ENCODE measurements around the gene GTF2A1L. TPM values are rescaled to one million over a fixed set of nuclear protein-coding genes. Genes with fewer than 3 reads are reported as not detected.

GTF2A1L gene
- total RNA-seq, 1 donor from 2014 or later: not detected

DNA sequence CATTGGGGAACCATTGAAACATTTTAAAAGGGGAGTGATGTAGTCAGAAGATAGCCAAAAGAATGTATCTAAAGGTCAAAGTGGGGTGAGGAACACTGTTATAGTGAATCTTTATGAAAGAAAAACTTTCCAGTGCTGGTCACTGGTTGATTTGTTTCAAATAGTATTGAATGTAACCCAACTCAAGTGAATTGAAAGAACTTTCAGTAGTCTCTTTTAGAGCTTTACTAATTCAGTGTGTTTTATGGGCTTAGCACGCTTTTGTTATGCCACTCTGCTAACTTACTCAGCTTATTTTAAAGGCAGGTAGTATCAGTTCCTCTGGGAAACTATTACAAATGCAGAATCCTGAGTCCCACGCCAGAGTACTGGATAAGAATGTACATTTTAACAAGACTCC is 57.3 kb downstream of the GTF2A1L start:
- DNase-seq: no peak
- Histone ChIP-seq H3K27me3 (no peaks in the 10 kb centered on the region), H3K9me3 (no peaks in the 10 kb centered on the region), H3K4me1 (no peaks in the 10 kb centered on the region), H3K36me3 (no peaks in the 10 kb centered on the region), H3K27ac (no peak overlapping the region), H3K4me3 (no peak overlapping the region)
- no peak for ATAC-seq
- intact Hi-C loops (cut with DNase I): no loop called here
- TF ChIP-seq, protein P1, sequence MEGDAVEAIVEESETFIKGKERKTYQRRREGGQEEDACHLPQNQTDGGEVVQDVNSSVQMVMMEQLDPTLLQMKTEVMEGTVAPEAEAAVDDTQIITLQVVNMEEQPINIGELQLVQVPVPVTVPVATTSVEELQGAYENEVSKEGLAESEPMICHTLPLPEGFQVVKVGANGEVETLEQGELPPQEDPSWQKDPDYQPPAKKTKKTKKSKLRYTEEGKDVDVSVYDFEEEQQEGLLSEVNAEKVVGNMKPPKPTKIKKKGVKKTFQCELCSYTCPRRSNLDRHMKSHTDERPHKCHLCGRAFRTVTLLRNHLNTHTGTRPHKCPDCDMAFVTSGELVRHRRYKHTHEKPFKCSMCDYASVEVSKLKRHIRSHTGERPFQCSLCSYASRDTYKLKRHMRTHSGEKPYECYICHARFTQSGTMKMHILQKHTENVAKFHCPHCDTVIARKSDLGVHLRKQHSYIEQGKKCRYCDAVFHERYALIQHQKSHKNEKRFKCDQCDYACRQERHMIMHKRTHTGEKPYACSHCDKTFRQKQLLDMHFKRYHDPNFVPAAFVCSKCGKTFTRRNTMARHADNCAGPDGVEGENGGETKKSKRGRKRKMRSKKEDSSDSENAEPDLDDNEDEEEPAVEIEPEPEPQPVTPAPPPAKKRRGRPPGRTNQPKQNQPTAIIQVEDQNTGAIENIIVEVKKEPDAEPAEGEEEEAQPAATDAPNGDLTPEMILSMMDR (IDR thresholded peaks at IDR 0.05): no peak

DNA sequence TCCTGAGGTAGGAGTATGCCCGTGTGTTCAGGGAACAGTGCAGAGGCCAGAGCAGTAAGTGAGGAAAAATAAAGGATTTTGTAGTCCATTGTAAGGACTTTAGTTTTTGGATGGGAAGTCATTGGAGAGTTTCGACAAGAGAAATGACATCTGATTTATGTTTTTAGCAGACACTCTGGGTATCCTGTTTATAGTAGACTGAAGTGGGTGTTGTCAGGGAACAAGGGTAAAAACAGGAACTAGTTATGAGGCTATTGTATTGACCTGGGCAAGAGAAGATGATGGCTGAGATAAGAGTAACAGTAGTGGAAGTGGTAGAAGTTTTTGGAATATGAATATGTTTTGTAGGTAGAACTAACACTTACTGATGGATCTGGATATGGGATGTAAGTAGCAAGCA is 59.8 kb downstream of the GTF2A1L start:
- DNase-seq: no peak

DNA sequence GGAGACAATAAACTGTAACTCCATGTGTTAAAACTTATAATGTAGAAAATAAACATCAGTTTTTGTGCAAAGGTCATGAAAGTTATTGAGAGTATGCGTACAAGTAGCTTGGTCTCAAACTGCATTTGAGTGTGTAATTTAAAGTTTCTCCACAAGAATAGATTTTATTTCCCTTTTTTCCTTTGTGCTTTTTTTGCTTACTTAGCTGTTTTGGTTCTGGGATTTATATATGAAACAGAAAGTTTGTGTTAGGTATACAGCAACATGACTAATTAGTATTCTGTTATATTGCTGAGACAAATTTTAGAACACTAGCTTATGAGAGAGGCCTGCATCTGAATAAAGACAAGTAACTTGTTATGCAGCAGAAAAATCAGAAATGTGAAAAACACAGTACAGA is 67.5 kb downstream of the GTF2A1L start:
- Histone ChIP-seq H3K27ac (no peak overlapping the region), H3K4me3 (no peak overlapping the region), H3K36me3 (no peaks in the 10 kb centered on the region), H3K9me3 (no peaks in the 10 kb centered on the region), H3K27me3 (no peaks in the 10 kb centered on the region), H3K4me1 (no peaks in the 10 kb centered on the region)
- ATAC-seq: no peak
- no peak for DNase-seq
- TF ChIP-seq, protein P1 (IDR thresholded peaks at IDR 0.05): no peak
- intact Hi-C loops (cut with DNase I): no loop called here

More for the DNA sequence above, 59.8 kb downstream of the GTF2A1L start:
- no peak overlapping the region for H3K27ac ChIP-seq
- intact Hi-C loops (cut with DNase I): no loop called here
- TF ChIP-seq, protein P1 (IDR thresholded peaks at IDR 0.05): no peak
- no peaks in the 10 kb centered on the region for H3K27me3 ChIP-seq
- no peak overlapping the region for H3K4me3 ChIP-seq
- no peaks in the 10 kb centered on the region for H3K36me3 ChIP-seq
- no peaks in the 10 kb centered on the region for H3K4me1 ChIP-seq
- no peaks in the 10 kb centered on the region for H3K9me3 ChIP-seq
- no peak for ATAC-seq

DNA sequence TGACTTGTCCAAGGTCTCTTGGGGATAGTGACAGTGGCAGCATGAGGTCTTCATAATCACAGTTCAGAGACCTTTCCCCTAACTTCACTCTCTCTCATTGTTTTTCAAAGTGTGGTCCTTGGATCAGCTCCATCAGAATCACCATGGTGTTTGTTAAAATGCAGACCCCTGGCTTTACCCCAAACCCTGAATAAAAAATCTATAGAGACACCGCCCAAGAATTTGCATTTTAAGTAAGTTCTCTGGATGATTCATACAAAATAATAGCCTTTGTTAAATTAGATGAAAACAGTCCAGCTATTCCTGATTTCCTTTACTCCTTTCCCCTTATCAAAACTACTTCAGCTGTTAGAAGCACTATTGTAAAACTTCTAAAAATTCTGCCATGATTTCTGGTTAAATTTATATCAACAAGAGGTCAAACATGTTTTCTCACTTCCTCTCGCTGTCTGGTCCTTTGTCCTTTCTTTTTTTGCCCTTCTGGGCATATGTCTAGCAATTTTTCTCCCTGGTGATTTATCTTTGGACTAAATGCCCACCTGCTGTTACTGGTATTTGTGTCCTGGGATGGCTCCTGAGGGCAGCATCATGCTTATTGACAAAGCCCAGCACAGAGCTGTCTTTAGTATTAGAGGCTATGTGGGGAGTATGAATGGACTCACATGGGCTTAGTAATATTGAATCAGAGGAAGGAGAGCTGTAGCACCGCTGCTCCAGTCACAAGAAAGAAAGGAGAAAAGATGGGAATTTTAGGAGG is 74.5 kb downstream of the GTF2A1L start:
- TF ChIP-seq, protein P1 (IDR thresholded peaks at IDR 0.05): no peak
- no peaks in the 10 kb centered on the region for H3K27me3 ChIP-seq
- H3K36me3 ChIP-seq: no peaks in the 10 kb centered on the region
- ATAC-seq (no peak), DNase-seq (no peak)
- intact Hi-C loops (cut with DNase I): no loop called here
- H3K4me1 ChIP-seq: no peaks in the 10 kb centered on the region
- H3K4me3 ChIP-seq: no peak overlapping the region
- no peaks in the 10 kb centered on the region for H3K9me3 ChIP-seq
- H3K27ac ChIP-seq: no peak overlapping the region

DNA sequence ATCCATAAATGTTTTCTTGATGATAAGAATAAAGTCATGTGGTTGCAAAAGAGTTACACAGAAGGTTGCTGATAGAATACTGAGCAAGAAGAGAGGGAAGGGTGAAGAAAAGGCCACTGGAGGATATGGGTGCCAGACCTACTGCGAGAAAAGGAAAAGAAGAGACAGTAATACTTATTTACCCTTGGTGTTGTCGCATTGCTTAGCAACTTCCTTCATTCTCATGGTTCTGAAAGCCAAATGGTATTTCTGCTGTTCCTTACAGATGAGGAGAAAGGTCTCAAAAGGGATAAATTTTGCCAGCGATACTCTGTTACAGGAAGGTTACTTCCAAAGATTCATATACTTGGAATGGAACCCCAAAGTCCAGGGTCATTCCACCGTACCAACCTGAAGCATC is 75.4 kb downstream of the GTF2A1L start:
- intact Hi-C loops (cut with DNase I): no loop called here
- no peak for DNase-seq

More for the DNA sequence above, 75.4 kb downstream of the GTF2A1L start:
- Histone ChIP-seq H3K4me3 (no peak overlapping the region), H3K9me3 (no peaks in the 10 kb centered on the region), H3K4me1 (no peaks in the 10 kb centered on the region), H3K27me3 (no peaks in the 10 kb centered on the region), H3K36me3 (no peaks in the 10 kb centered on the region), H3K27ac (no peak overlapping the region)
- no peak for ATAC-seq
- TF ChIP-seq, protein P1 (IDR thresholded peaks at IDR 0.05): no peak
